22Rv1 (cell line): Measurements from ENCODE around the gene TMEM184A.

Source experiments
- ZFX ChIP-seq: fragments of 450-650 bp; IDR thresholded peaks from 2 replicates; pipeline ENCODE4 v1.6.1; 2017; ENCODE audit warnings: antibody characterized with exemption, borderline replicate concordance
- TF ChIP-seq, protein P1 (sequence below): fragments of 450-650 bp; IDR thresholded peaks from 2 replicates; pipeline ENCODE4 v1.5.1; 2017; ENCODE audit warnings: mild to moderate bottlenecking

DNA sequence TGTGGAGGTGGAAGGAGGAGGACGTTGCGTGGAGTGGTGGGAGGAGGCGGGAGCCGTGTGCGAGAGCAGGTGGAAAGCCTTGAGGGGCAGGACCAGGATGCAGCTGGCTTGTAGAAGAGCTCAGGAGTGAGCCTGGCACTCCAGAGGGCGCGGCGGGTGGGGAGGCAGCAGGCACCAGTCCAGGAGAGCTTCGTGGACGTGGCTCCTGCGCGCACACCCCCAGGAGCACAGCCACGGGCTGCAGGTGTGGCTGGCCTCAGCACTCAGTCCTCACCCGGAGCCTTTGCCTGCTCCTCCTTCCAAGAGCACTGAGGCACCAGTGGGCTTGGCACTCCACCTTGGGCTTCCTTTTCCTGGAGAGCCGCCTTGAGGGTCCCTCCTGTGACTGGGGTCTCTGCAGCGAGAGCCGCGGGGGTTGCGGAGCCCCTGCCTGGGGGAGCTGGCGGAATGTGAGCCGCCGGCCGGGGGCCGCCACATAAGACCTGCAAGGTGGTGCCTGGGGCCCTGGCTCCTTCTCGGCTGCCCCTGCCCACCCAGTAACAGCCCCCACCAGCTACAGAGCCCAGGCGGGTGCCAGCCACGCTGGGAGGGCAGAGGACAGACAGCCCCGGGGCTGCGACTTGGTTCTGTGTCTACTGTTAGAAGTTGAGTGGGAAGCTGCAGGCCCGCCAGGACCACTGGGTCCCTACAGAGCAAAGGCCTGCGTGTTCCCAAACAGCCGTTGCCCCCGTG is 14.4 kb downstream of the TMEM184A start:
- TF ChIP-seq, protein P1, sequence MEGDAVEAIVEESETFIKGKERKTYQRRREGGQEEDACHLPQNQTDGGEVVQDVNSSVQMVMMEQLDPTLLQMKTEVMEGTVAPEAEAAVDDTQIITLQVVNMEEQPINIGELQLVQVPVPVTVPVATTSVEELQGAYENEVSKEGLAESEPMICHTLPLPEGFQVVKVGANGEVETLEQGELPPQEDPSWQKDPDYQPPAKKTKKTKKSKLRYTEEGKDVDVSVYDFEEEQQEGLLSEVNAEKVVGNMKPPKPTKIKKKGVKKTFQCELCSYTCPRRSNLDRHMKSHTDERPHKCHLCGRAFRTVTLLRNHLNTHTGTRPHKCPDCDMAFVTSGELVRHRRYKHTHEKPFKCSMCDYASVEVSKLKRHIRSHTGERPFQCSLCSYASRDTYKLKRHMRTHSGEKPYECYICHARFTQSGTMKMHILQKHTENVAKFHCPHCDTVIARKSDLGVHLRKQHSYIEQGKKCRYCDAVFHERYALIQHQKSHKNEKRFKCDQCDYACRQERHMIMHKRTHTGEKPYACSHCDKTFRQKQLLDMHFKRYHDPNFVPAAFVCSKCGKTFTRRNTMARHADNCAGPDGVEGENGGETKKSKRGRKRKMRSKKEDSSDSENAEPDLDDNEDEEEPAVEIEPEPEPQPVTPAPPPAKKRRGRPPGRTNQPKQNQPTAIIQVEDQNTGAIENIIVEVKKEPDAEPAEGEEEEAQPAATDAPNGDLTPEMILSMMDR = no peak
- no peak for TF ChIP-seq ZFX
